Spleen (tissue), 11 donors: Measurements from ENCODE around the gene SLC22A12. TPM values are rescaled to one million over a fixed set of nuclear protein-coding genes. Genes with fewer than 3 reads are reported as not detected.
"Not testable (repeated sequence)": the region's sequence is repeated elsewhere in the genome, so short reads cannot be mapped to it uniquely, and the experiment has no call there.

Source experiments
- DNase-seq: peaks from one replicate; pipeline ENCODE4 v3.0.0-alpha.2; 2020
- H3K27ac ChIP-seq, 8 donors: fragments of 200-600 bp; sonication (generic) in 7 of 8; 1 replicate in 4 of 8; 2 replicates in 4 of 8; pipeline versions ENCODE4 v1.5.0 to v1.8.0; 2016 to 2021; ENCODE audit warnings: inconsistent platforms in 4 of 8, mild to moderate bottlenecking in 4 of 8, moderate library complexity in 1 of 8
- H3K27me3 ChIP-seq, 7 donors: fragments of 200-600 bp; sonication (generic) in 6 of 7; replicated peaks in 1 of 7; 1 replicate in 4 of 7; 2 replicates in 3 of 7; pipeline versions ENCODE4 v1.5.0 to v1.8.0; 2016 to 2021; ENCODE audit warnings: inconsistent platforms in 3 of 7, mild to moderate bottlenecking in 1 of 7
- H3K36me3 ChIP-seq, 6 donors: fragments of 200-600 bp; sonication (generic) in 5 of 6; 1 replicate in 4 of 6; 2 replicates in 2 of 6; pipeline versions ENCODE4 v1.5.0 to v1.8.0; 2016 to 2021; ENCODE audit warnings: inconsistent platforms in 2 of 6
- H3K4me1 ChIP-seq, 6 donors: fragments of 200-600 bp; sonication (generic) in 5 of 6; 1 replicate in 3 of 6; 2 replicates in 3 of 6; pipeline versions ENCODE4 v1.5.0 to v1.8.0; 2016 to 2021; ENCODE audit warnings: inconsistent platforms in 3 of 6
- H3K4me3 ChIP-seq, 8 donors: fragments of 200-600 bp; sonication (generic) in 7 of 8; 1 replicate in 4 of 8; 2 replicates in 4 of 8; pipeline versions ENCODE4 v1.5.0 to v1.8.0; 2016 to 2021; ENCODE audit warnings: inconsistent platforms in 4 of 8, mild to moderate bottlenecking in 4 of 8, moderate library complexity in 2 of 8
- H3K9me3 ChIP-seq, 8 donors: fragments of 200-600 bp; sonication (generic) in 7 of 8; 1 replicate in 4 of 8; 2 replicates in 4 of 8; pipeline versions ENCODE4 v1.5.0 to v1.8.0; 2016 to 2021; ENCODE audit warnings: inconsistent platforms in 4 of 8
- POLR2A ChIP-seq, 3 donors: fragments of 450-650 bp; IDR thresholded peaks; one replicate each; pipeline ENCODE4 v1.5.1; 2017; ENCODE audit warnings: antibody characterized with exemption in 3 of 3, mild to moderate bottlenecking in 1 of 3
- POLR2AphosphoS5 ChIP-seq, 3 donors: sonication (generic); formaldehyde crosslinking; IDR thresholded peaks; one replicate each; pipeline ENCODE4 v1.5.1; 2017; ENCODE audit warnings: antibody characterized with exemption in 3 of 3
- WGBS, 5 donors: extraction: QIAGEN DNeasy Blood & Tissue Kit in 3 of 5; methylation state at CpG; one replicate each; pipeline versions ENCODE4 v1.1.5 to v1.1.7; 2013 to 2018; 5-methylcytosine and 5-hydroxymethylcytosine counted together
- intact Hi-C: fragments of 100-400 bp; cut with DNase I; formaldehyde crosslinking; loops from one replicate; pipeline ENCODE4 v1.15.0; 2023; ENCODE audit warnings: low total_unique reads
- polyA plus RNA-seq, 3 donors: library from polyadenylated mRNA; stranded (reverse); fragments of 200-250 nt; gene quantifications; one replicate each; pipeline ENCODE4 v1.2.1, GENCODE V29; 2013
- total RNA-seq, 7 donors: library from RNA; depleted of rRNA in 3 of 7; stranded (reverse); fragments of >200 nt in 3 of 7; fragmentation: NEBNext Ultra II Directional in 4 of 7; extraction: Animal tissue kit (Norgen Biotek cat#: 25700) in 4 of 7; gene quantifications; one replicate each; pipeline versions ENCODE4 v1.1.0 to v1.2.1, GENCODE V29; 2016 to 2021
- TF ChIP-seq, protein P1 (sequence below), 11 experiments: fragments of 200-600 bp in 7 of 11; fragments of 450-650 bp in 4 of 11; sonication (generic) in 4 of 11; IDR thresholded peaks in 8 of 11; conservative IDR thresholded peaks in 3 of 11; 1 replicate in 7 of 11; 2 replicates in 4 of 11; pipeline versions ENCODE4 v1.4.0 to v1.8.0; 2016 to 2021; ENCODE audit warnings: antibody characterized with exemption in 11 of 11, inconsistent platforms in 4 of 11, mild to moderate bottlenecking in 1 of 11
- donor health status: healthy with polysubstance abuse.
- donor health status: DM: no; HTN: no; CAD: no; lungs with moderate emphysema.
- donor health status: DM: no; HTN: no; CAD: no.
- donor health status: Bipolar disorder and iron deficiency.
- donor health status: healthy.
- donor health status: DM: no; HTN: no; CAD: no.
- donor health status: DM: yes; HTN: yes; CAD: no.

Gene SLC22A12
- total and polyA plus RNA-seq, 10 donors = not detected

- H3K36me3 ChIP-seq = no peaks in the 10 kb centered on the region
- no peak overlapping the region for H3K27ac ChIP-seq
- peaks cover 0 to 3% (median 0%) of the 10 kb centered on the region in 7 donors for H3K27me3 ChIP-seq
- H3K4me3 ChIP-seq = no peak overlapping the region
- 91 to 96% (median 92%) methylated on average over 16 of the region's 16 CpGs for WGBS, 5 donors
- DNase-seq = peak; percentile 38
- no peaks in the 10 kb centered on the region for H3K9me3 ChIP-seq
- H3K4me1 ChIP-seq = peaks cover 0 to 12% (median 4%) of the 10 kb centered on the region in 6 donors
- TF ChIP-seq POLR2A (IDR thresholded peaks at IDR 0.05) = no peak
- intact Hi-C loops = loop anchor here (10.0 kb wide), 1 partner anchor 54 kb away; no protein-coding TSS in a partner anchor
Observed at GRCh38 chr11:64560941-64561340, 30.1 kb upstream of the SLC22A12 start.

DNA sequence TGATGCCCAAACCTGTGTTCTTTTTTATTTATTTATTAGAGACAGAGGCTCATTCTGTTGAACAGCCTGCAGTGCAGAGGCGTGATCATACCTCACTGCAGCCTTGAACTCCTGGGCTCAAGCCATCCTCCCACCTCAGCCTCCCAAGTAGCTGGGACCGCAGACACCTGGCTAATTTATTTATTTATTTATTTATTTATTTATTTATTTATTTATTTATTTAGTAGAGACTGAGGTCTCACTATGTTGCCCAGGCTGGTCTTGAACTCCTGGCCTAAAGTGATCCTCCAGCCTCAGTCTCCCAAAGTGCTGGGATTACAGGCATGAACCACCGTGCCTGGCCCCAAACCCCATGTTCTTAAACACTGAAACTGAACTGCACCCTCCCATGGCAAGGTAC, 29.6 kb upstream of the SLC22A12 start:
- WGBS, 5 donors = 83 to 98% (median 88%) methylated on average over 3 of the region's 3 CpGs
- not testable (repeated sequence) for DNase-seq, H3K4me3 ChIP-seq, H3K9me3 ChIP-seq, H3K36me3 ChIP-seq, H3K27me3 ChIP-seq, H3K27ac ChIP-seq
- intact Hi-C loops = loop anchor here (10.0 kb wide), 1 partner anchor 53 kb away; no protein-coding TSS in a partner anchor
- peaks cover 0 to 12% (median 7%) of the 10 kb centered on the region in 6 donors for H3K4me1 ChIP-seq

- DNase-seq = peak; percentile 60
- Histone ChIP-seq H3K36me3 (no peaks in the 10 kb centered on the region), H3K9me3 (no peaks in the 10 kb centered on the region), H3K4me1 (peaks cover 0 to 18% (median 10%) of the 10 kb centered on the region in 6 donors), H3K4me3 (no peak overlapping the region), H3K27me3 (peaks cover 0 to 3% (median 0%) of the 10 kb centered on the region in 7 donors), H3K27ac (no peak overlapping the region)
- no peak for TF ChIP-seq POLR2AphosphoS5 (IDR thresholded peaks at IDR 0.05)
- TF ChIP-seq, protein P1, sequence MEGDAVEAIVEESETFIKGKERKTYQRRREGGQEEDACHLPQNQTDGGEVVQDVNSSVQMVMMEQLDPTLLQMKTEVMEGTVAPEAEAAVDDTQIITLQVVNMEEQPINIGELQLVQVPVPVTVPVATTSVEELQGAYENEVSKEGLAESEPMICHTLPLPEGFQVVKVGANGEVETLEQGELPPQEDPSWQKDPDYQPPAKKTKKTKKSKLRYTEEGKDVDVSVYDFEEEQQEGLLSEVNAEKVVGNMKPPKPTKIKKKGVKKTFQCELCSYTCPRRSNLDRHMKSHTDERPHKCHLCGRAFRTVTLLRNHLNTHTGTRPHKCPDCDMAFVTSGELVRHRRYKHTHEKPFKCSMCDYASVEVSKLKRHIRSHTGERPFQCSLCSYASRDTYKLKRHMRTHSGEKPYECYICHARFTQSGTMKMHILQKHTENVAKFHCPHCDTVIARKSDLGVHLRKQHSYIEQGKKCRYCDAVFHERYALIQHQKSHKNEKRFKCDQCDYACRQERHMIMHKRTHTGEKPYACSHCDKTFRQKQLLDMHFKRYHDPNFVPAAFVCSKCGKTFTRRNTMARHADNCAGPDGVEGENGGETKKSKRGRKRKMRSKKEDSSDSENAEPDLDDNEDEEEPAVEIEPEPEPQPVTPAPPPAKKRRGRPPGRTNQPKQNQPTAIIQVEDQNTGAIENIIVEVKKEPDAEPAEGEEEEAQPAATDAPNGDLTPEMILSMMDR (IDR thresholded peaks at IDR 0.05 in 8 of 11, conservative IDR thresholded peaks at IDR 0.05 in 3 of 11) = no peak
- no peak for TF ChIP-seq POLR2A (IDR thresholded peaks at IDR 0.05)
- intact Hi-C loops = loop anchor here (10.0 kb wide), 1 partner anchor 53 kb away; no protein-coding TSS in a partner anchor
- WGBS, 5 donors = 91 to 97% (median 93%) methylated on average over 12 to 29 of the region's 29 CpGs
Observed at GRCh38 chr11:64561984-64562722, 28.9 kb upstream of the SLC22A12 start.

DNA sequence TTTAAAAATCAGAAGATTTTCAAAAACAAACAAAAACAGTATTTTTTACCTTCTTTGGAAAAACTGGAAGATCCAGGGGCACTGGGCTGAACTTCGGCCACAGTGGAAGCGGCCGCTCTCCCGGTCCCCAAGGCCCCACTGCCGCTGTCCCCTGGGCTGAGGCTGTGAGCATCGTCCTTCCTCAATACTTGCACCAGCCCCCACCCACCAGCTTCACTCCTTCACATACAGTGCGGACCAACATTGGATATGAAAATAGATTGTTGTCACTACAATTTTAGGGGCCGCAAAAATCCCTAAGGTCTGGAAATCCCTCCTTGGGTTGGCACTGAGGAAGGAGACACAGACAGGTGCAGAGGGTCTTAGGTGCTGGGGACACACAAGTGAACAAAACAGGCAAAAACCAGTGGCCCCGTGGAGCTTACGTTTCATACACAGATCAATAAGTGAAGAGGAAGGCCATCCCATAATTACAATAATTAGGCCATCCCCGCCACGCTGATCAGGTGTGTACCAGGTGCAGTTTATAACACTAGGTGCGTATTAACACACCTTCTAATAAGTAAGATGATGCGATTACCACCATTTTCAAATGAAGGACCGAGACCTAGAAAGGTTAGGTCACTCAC, 28.2 kb upstream of the SLC22A12 start:
- H3K27ac ChIP-seq = no peak overlapping the region
- peak; percentile 37 for DNase-seq
- H3K36me3 ChIP-seq = no peaks in the 10 kb centered on the region
- peaks cover 0 to 24% (median 13%) of the 10 kb centered on the region in 6 donors for H3K4me1 ChIP-seq
- no peak overlapping the region for H3K4me3 ChIP-seq
- intact Hi-C loops = loop anchor here (10.0 kb wide), 1 partner anchor 52 kb away; no protein-coding TSS in a partner anchor
- H3K9me3 ChIP-seq = no peaks in the 10 kb centered on the region
- TF ChIP-seq, protein P1 (IDR thresholded peaks at IDR 0.05 in 8 of 11, conservative IDR thresholded peaks at IDR 0.05 in 3 of 11) = no peak
- TF ChIP-seq POLR2AphosphoS5 (IDR thresholded peaks at IDR 0.05) (no peak), POLR2A (IDR thresholded peaks at IDR 0.05) (no peak)
- peaks cover 0 to 3% (median 0%) of the 10 kb centered on the region in 7 donors for H3K27me3 ChIP-seq
- 87 to 97% (median 93%) methylated on average over 15 of the region's 15 CpGs for WGBS, 5 donors

DNA sequence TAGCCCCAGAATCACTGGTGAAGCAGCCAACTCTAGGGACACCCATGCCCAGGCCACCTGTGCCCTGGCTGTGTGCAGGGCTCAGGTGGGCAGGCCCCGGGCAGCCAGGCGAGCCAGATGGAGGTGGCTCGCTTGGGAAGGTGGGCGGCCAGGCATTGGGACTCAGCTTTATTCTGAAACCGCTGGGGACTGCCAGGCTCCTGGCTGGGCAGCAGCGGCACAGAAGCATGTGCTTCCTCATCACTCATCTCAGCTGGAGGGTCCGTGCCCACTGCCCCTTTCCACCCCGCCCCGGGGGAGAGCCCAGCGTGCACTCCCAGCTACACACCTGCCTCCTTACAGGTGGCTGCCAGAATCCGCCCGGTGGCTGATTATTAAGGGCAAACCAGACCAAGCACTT, 27.1 kb upstream of the SLC22A12 start:
- peak; percentile 58 for DNase-seq
- H3K36me3 ChIP-seq = no peaks in the 10 kb centered on the region
- no peaks in the 10 kb centered on the region for H3K9me3 ChIP-seq
- intact Hi-C loops = loop anchor here (10.0 kb wide), 1 partner anchor 51 kb away; no protein-coding TSS in a partner anchor
- H3K4me3 ChIP-seq = no peak overlapping the region
- 66 to 95% (median 90%) methylated on average over 4 to 12 of the region's 12 CpGs for WGBS, 5 donors
- H3K27ac ChIP-seq = no peak overlapping the region
- TF ChIP-seq POLR2A (IDR thresholded peaks at IDR 0.05) (no peak), POLR2AphosphoS5 (IDR thresholded peaks at IDR 0.05) (no peak)
- TF ChIP-seq, protein P1 (IDR thresholded peaks at IDR 0.05 in 8 of 11, conservative IDR thresholded peaks at IDR 0.05 in 3 of 11) = no peak
- peaks cover 0 to 30% (median 17%) of the 10 kb centered on the region in 6 donors for H3K4me1 ChIP-seq
- H3K27me3 ChIP-seq = peaks cover 0 to 3% (median 0%) of the 10 kb centered on the region in 7 donors
